Cortex of kidney (tissue), 1 donor: Measurements from ENCODE around the gene DPEP2.
"Not testable (repeated sequence)": the region's sequence is repeated elsewhere in the genome, so short reads cannot be mapped to it uniquely, and the experiment has no call there.

Source experiments
- DNase-seq: peaks from one replicate; lab custom pipeline; 2025; lab: John Stamatoyannopoulos, UW

The DPEP2 gene

DNA sequence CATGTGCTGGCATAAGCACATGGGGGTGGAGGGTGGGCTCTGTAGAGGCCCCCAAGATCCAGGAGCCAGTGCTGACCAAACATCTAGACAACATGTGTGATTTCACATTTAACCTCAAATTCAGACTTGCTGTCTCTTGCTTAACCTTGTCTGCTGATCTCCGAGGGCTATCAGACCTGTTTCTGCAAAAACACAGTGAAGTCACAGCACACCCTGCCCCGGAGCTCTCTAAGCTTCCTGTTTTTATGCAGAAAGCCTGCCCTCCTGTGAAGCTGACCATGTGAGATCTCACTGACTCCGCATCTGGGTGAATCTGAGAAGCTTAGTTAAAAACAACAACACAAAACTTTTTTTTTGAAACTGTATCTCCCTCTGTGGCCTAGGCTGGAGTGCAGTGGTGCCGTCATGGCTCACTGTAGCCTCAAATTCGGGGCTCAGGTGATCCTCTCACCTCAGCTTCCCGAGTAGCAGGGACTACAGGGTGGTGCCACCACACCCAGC, 6.6 kb upstream of the DPEP2 start:
- DNase-seq = no peak

GRCh38 chr16:68005211-68005610, 5.9 kb upstream of the DPEP2 start:
- DNase-seq = no peak

DNA sequence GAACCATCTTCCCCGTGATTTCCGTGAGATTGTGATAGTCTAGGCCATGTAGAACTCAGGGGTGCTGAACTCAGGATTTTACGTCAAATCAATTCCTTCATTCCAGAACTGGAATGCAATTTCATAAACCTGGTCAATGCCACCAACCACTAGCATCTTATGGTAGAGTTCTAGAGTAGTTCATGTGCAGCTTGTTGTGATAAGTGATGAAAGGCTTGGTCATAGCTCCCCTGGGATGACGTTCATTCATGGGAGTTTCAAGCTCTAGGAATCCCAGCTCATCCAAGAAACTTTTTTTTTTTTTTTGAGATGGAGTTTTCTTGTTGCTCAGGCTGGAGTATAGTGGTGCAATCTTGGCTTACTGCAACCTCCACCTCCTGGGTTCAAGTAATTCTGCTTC, 3.7 kb upstream of the DPEP2 start:
- DNase-seq = no peak

GRCh38 chr16:68000450-68000849, 1.2 kb upstream of the DPEP2 start:
- no peak for DNase-seq

DNA sequence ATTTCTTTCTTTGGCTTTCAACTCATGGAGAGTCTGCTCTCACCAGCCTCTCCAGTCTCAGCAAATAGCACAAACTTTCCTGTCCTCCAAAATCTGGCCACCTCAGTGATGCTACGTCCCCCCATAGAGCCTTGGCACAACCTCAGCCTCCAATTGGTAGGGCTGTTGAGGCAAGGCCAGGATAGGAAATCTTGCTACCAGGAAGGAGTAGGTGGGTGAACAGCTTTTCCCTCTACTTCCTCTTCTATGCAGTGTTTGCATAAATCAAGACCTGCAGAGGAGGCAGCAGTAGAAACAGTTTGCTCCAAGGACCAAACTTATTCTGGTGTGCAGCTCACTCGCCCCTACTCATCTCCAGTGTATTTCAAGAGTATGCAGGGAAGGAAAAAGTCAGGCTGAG, 701 bp upstream of the DPEP2 start:
- DNase-seq = no peak

DNA sequence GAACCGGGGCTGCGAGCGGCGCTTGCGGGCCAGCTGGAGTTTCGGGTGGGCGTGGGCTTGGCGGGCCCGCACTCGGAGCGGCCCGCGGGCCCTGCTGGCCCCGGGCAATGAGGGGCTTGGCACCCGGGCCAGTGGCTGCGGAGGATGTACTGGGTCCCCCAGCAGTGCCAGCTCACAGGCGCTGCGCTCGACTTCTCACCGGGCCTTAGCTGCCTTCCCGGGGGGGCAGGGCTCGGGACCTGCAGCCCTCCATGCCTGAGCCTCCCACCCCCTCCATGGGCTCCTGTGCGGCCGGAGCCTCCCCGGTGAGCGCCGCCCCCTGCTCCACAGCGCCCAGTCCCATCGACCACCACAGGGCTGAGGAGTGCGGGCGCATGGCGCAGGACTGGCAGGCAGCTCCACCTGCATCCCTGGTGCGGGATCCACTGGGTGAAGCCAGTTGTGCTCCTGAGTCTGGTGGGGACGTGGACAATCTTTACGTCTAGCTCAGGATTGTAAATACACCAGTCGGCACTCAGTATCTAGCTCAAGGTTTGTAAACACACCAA, 979 bp downstream of the DPEP2 start:
- DNase-seq = not testable (repeated sequence)

DNA sequence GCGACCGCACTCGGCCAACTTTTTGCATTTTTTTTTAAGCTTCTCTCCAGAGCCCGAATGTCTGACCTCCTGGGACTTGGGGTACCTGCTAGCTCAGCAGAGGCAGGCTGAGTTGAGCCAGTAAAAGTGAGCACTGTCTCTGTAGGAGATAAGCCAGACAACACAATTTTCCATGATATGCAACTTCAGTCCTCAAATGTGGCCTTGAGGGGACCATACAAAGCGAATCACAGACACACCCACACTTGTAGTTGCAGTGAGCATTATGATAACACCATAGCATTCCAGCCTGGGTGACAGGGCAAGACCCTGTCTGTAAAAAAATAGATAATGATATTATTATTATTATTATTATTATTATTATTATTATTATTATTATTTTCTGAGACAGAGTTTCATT, 2.6 kb downstream of the DPEP2 start:
- no peak for DNase-seq

DNA sequence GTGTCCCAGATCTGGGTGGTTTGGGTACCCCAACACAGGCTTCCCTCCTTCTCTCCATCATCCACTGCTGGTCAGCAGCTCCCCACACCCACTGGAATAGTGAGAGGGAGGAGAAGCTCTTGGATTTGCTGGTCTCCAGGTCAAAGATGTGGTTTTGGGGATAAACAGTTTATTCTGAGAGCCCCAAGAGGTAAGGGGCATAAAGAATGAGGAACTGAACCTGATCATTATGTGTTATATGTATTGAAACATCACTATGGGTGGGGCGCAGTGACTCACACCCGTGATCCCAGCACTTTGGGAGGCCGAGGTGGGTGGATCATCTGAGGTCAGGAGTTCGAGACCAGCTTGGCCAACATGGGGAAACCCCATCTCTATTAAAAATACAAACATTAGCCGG, 3.9 kb downstream of the DPEP2 start:
- no peak for DNase-seq

DNA sequence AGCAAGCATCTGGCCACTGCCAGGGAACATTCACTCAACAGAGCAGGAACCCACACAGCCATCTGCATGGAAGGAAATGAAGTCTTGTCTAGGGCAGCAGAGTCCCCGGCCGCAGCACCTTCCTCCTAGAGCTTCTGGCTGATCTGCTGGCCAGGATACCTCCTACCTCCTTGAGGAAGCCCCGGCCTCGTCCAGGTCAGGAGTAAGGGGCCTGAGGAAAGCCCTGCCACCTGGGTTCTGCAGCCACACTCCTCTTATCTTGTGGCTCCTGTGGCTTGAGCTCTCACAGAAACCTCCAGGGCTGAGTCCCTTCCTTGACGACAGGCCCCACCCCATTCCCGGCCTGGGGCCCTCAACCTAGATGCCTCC, 5.3 kb downstream of the DPEP2 start:
- not testable (repeated sequence) for DNase-seq

DNA sequence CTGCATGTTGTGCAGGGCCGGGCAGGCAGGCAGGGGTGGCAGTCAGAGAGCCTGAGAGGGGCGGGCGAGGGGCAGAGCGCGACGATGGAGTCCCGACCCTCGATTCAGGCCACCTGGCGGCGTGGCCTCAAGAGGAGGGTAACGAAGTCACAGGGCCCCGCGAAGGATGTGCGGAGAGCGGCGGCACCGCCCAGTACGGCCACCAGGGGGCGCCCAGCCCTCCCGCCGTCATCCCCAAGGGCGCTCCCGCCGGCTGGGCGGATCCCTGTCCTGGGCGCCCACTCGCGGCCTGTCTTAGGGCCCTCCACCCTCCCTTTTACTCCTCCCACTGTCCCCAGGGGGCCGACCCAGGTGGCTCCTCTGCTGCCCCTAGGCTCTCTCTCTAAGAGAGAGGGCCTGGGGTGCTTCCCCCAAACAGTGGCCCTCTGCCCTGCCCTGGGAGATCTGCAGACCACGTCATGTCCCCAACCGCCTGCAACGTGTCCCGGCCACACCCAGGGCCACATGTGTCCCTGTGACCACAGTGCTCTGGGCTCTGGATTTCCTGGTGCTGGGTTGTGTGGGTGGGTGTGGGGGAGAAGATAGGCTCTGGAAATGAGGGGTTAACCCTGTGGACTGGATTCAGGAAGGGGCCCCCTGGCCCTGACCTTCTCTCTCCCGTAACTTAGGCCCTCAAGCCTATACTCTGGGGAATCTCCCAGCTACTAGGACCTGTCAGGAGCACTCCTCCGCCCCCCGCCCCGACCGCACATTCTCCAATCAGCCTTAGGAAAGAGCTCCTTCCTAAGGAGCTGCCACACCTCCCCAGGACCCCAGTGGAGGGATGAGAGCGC, 5.9 kb downstream of the DPEP2 start:
- no peak for DNase-seq

DNA sequence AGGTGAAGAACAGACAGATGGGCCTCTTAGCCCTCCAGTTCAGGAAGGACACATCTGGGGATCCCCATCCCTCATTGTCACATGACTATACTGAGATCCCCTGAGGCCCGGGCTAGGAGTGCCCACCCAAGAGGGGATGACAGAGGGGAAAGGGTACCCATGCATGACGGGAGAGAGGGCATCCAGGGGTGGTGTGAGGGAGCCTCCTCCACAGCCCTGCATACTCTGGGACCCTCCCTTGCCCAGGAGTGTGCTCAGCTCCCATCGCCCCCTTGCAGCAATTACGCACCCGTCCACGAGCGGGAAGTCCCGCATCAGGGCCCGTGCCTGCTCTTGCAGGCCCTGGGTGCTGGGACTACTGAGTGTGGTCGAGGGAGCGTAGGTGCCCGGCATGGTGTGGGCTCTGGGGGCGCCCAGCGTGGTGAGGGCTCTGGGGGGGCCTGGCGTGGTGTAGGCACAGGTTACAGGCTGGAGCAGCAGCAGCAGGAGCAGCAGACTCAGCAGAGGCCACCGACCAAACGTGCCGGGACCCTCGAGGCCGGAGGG, 6.5 kb downstream of the DPEP2 start:
- no peak for DNase-seq

GRCh38 chr16:67990018-67990386, 9.3 kb downstream of the DPEP2 start:
- DNase-seq = no peak

DNA sequence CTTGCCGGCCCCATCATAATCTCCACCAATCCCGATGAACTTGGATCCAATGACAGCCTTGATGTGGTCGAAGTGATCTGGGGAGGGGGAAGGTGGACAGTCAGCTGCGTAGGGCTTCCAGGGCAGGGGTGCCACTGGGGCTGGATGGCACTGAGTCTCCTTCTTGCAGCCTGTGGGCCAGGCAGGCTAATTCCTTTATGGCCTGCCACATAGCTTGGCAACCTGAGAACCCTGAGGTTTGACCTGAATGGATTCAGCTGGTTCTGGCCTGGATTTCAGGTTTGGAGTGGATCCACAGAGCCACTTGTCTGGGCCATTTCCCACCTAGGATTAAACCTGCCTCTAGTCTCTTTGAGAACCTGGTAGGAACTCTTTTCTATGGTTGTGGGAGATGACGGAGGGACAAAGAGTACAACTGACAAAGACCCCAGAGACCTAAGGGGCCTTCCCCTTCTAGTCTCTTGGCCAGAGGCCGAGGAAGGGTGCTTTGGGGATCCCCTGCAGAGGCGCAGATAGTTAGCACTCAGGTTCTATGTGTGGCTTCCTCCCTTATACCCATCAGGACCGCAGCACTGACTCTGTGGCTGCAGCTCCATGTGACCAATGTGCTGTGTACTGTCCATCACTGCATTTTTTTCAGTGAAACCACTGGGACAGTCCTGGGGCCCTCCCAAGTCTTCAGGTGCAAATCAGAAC, 9.8 kb downstream of the DPEP2 start:
- DNase-seq = no peak

DNA sequence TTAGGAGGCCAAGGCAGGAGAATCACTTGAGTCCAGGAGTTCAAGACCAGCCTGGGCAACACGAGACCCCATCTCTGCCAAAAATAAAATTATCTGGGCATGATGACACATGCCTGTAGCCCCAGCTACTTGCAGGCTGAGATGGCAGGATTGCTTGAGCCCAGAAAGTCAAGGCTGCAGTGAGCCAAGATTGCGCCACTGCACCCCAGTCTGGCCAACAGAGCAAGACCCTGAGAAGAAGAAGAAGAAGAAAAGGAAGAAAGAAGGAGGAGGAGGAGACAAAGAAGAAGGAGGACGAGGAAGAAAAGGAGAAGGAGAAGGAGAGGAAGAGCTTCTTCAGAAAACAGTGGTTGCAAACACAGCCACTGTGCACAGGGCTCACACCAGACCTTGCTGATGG, 10.6 kb downstream of the DPEP2 start:
- no peak for DNase-seq

DNA sequence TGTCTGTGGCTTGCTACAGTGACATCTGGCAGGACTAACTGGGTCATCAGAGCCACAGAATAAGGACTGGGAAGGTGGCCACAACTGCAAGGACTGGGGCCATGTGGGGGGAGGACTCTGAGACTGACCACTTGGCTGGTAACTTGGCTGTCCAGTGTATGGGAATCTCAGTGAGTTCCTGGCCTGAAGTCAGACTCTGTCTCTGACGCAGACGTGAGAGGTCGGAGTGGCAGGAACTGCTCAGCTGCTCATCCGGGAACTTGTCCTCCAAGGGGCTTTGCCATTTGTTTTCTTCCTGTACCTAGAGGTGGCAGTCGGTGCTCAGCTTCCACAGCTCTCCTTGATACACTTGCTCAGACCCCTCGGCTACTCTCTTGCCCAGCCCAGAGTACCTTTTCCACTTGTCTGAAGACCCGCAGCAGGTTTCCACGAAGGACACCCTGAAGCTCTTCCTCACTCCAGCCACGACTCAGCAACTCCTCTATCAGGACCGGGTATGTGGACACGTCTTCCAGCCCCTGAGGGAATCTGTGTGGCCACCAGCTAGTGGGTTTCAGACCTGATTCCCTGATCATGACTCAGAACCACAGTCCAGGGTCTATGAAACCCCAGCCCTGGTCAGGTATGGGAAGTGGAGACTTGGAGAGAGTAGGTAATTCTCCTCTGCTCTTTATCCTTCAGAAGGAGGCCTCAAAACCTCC, 11.7 kb downstream of the DPEP2 start:
- no peak for DNase-seq

DNA sequence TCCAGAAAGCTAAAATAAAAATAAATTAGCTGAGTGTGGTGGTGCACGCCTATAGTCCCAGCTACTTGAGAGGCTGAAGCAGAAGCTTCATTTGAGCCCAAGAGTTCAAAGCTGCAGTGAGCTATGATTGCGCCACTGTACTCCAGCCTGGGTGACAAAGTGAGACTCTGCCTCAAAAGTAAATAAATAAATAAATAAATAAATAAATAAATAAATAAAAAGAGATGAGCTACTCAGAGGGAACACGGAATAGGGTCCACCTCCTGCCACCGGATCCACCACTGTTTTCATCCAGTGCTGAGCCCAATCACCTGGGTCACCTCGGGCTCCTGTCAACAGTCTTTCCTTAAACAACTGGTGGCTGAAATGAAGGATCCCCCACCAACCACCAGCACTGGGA, 12.3 kb downstream of the DPEP2 start:
- DNase-seq = no peak

GRCh38 chr16:67982011-67982696, 17.1 kb downstream of the DPEP2 start:
- DNase-seq = no peak

GRCh38 chr16:67979955-67980678, 19.2 kb downstream of the DPEP2 start, which contains the start of gene DPEP3:
Gene DPEP3 (minus strand): TSS chr16:67980499. CDS start chr16:67980380, 119 bp downstream.
- no peak for DNase-seq

- no peak for DNase-seq
Measured at GRCh38 chr16:67977469-67978227, 21.6 kb downstream of the DPEP2 start.

DNA sequence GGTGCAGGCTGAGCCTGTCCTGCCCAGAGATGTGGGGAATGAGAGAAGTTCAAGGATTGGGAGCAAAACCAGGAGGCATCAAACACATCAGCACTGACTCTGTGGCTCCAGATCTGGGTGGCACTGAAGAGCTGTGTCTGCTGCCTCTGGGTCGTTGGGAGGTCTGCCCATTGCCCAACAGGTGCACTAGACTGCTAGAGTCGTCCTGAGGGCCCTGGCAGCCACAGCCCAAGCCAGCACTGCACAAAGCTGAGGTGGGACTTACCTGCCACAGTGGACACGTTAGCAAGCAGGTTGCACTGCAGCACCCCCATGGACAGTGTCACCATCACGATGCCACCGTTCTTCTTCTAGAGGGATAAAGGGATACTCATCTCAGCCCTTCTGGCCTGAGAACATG, 22.3 kb downstream of the DPEP2 start:
- no peak for DNase-seq
